ENCODE results near the gene PITPNC1. TPM values are rescaled to one million over a fixed set of nuclear protein-coding genes. Genes with fewer than 3 reads are reported as not detected.
A peak's percentile ranks its signal among the peaks of the same experiment; 100 is the strongest.

PITPNC1 gene
- total RNA-seq, 1 donor from 2014 or later: 39.7 TPM

DNA sequence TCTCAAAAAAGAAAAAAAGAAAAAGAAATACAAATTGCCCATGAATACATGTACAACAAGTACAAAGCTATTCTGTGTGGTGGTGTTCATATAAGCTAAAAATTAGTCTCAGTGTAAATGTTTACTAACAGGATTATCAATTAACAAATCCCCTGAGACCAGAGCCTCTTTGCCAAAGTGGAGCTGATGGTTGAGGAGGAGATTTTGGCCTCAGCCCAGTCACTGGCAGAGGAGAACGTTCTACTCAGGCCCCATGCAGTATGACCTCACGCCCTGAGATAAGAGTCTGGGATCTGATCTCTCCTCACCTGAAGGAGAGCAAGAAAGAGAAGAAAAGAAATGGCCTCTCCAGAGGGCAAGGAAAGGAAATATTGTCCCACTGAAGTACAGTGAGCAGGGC is 305.1 kb downstream of the PITPNC1 start:
- H3K27ac Mint-ChIP-seq (ENCODE audit: unreplicated experiment): no peak overlapping the region
- no peaks in the 10 kb centered on the region for H3K4me1 Mint-ChIP-seq (ENCODE audit: unreplicated experiment)
- H3K9me3 Mint-ChIP-seq (ENCODE audit: unreplicated experiment): no peaks in the 10 kb centered on the region
- H3K36me3 Mint-ChIP-seq (ENCODE audit: low read depth, unreplicated experiment): peaks cover 6% of the 10 kb centered on the region
- no peak for DNase-seq (ENCODE audit: low spot score)
- H3K27me3 Mint-ChIP-seq (ENCODE audit: unreplicated experiment): no peaks in the 10 kb centered on the region
- H3K4me3 Mint-ChIP-seq (ENCODE audit: unreplicated experiment): no peak overlapping the region
- TF ChIP-seq, protein P1, sequence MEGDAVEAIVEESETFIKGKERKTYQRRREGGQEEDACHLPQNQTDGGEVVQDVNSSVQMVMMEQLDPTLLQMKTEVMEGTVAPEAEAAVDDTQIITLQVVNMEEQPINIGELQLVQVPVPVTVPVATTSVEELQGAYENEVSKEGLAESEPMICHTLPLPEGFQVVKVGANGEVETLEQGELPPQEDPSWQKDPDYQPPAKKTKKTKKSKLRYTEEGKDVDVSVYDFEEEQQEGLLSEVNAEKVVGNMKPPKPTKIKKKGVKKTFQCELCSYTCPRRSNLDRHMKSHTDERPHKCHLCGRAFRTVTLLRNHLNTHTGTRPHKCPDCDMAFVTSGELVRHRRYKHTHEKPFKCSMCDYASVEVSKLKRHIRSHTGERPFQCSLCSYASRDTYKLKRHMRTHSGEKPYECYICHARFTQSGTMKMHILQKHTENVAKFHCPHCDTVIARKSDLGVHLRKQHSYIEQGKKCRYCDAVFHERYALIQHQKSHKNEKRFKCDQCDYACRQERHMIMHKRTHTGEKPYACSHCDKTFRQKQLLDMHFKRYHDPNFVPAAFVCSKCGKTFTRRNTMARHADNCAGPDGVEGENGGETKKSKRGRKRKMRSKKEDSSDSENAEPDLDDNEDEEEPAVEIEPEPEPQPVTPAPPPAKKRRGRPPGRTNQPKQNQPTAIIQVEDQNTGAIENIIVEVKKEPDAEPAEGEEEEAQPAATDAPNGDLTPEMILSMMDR (IDR thresholded peaks at IDR 0.05; ENCODE audit: unreplicated experiment): no peak

DNA sequence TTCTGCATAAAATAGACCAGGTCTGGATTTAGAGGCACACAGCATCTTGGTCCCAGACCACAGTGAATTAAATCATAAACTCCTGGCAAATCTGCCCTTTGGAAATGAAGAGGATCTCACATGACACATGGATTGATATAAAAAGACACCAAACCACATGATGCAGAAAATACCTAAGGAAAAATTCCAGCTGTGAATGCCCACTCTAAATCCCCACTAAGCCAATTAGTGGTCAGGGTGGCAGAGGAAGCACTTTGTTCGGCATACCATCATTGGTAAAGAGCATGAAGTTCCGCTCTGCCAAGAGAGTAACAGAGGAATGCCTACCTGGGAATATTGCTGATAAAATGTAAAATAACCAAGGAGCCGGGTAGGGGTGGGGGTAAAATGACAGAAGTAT is 308.3 kb downstream of the PITPNC1 start:
- Mint-ChIP-seq H3K4me1 (ENCODE audit: unreplicated experiment) (peaks cover 7% of the 10 kb centered on the region), H3K9me3 (ENCODE audit: unreplicated experiment) (no peaks in the 10 kb centered on the region), H3K27ac (ENCODE audit: unreplicated experiment) (no peak overlapping the region), H3K4me3 (ENCODE audit: unreplicated experiment) (no peak overlapping the region), H3K36me3 (ENCODE audit: low read depth, unreplicated experiment) (peaks cover 7% of the 10 kb centered on the region), H3K27me3 (ENCODE audit: unreplicated experiment) (no peaks in the 10 kb centered on the region)
- DNase-seq (ENCODE audit: low spot score): no peak
- TF ChIP-seq, protein P1 (IDR thresholded peaks at IDR 0.05; ENCODE audit: unreplicated experiment): no peak

DNA sequence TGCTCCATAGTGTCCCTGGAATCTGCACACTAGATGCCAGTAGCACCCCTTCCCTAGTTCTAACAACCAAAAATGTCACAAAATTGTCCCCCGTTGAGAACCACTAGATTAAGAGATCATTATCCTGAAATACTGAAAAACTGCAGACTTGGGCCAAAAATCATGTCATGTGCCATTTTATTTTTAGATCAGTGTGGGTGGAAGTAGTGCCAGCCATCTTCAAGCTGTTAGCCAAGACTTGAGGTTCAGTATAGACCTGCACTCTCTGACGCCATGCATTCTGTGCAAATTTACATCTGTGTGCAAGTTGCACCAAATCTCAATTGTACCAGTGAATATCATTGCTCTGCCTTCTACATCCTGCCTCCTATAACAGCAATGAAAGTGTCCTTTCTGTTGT is 309.2 kb downstream of the PITPNC1 start:
- Mint-ChIP-seq H3K4me3 (ENCODE audit: unreplicated experiment) (no peak overlapping the region), H3K4me1 (ENCODE audit: unreplicated experiment) (peaks cover 7% of the 10 kb centered on the region), H3K36me3 (ENCODE audit: low read depth, unreplicated experiment) (peaks cover 7% of the 10 kb centered on the region), H3K9me3 (ENCODE audit: unreplicated experiment) (no peaks in the 10 kb centered on the region), H3K27me3 (ENCODE audit: unreplicated experiment) (no peaks in the 10 kb centered on the region), H3K27ac (ENCODE audit: unreplicated experiment) (no peak overlapping the region)
- no peak for DNase-seq (ENCODE audit: low spot score)
- TF ChIP-seq, protein P1 (IDR thresholded peaks at IDR 0.05; ENCODE audit: unreplicated experiment): no peak

DNA sequence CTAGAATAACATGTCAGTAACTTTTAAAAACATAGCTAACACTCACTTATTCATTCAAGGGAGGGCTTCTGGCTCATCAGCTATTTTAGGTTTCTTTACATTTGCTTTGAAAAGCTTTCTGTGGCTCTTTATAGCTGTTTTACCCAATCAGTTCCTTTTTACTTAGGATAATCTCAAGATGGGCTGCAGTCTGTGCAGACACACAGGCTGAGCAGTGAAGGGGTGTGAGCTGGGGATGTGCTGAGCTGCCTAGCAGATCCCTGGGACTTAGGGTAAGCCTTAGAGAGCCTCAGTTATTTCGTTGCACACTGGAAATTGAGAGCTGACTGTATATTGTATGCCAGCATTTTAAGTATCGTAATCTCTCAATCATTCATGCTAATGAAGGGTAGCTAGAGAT is 310.4 kb downstream of the PITPNC1 start:
- DNase-seq (ENCODE audit: low spot score): no peak

DNA sequence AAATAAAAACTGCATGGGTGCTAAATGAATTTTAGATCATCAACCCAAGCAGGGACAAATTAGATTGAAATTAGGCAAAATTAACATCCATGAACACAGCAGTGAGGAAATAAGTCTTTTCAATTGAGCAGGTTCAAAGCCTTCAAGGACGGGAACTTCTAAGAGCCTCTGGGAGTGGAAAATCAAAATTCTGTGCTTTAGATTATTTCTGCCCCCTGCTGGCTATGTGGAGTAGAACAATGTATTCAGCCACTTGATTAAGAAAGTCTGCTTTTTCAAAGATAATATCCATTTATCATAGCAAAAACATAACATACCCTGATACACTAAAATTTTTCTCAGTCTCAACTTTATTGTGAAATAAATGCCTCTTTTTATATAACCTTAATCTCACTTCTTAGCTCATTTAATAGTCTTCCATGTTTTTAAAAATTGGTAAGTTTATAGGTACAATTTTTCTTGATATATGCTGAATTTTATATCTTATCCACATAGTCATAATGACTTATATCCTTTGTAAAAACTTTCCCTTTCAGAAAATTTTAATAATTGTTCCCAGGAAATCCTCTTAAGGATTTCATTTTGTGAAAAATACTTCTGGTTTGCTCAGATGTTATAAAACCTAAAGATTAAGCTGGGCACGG is 312.6 kb downstream of the PITPNC1 start:
- Mint-ChIP-seq H3K4me1 (ENCODE audit: unreplicated experiment) (peaks cover 7% of the 10 kb centered on the region), H3K9me3 (ENCODE audit: unreplicated experiment) (no peaks in the 10 kb centered on the region), H3K4me3 (ENCODE audit: unreplicated experiment) (no peak overlapping the region), H3K27me3 (ENCODE audit: unreplicated experiment) (peaks cover 2% of the 10 kb centered on the region), H3K36me3 (ENCODE audit: low read depth, unreplicated experiment) (peaks cover 18% of the 10 kb centered on the region), H3K27ac (ENCODE audit: unreplicated experiment) (peak overlapping the region; percentile 13)
- peak; percentile 48 for DNase-seq (ENCODE audit: low spot score)
- TF ChIP-seq, protein P1 (IDR thresholded peaks at IDR 0.05; ENCODE audit: unreplicated experiment): peak; percentile 94

More for the DNA sequence above, 310.4 kb downstream of the PITPNC1 start:
- Mint-ChIP-seq H3K27ac (ENCODE audit: unreplicated experiment) (no peak overlapping the region), H3K27me3 (ENCODE audit: unreplicated experiment) (peaks cover 1% of the 10 kb centered on the region), H3K36me3 (ENCODE audit: low read depth, unreplicated experiment) (peaks cover 7% of the 10 kb centered on the region), H3K9me3 (ENCODE audit: unreplicated experiment) (no peaks in the 10 kb centered on the region), H3K4me1 (ENCODE audit: unreplicated experiment) (peaks cover 7% of the 10 kb centered on the region), H3K4me3 (ENCODE audit: unreplicated experiment) (no peak overlapping the region)
- TF ChIP-seq, protein P1 (IDR thresholded peaks at IDR 0.05; ENCODE audit: unreplicated experiment): no peak
